ENCODE data around the gene NR1D1. TPM values are rescaled to one million over a fixed set of nuclear protein-coding genes. Genes with fewer than 3 reads are reported as not detected.

The NR1D1 gene
- total RNA-seq, 1 donor from 2014 or later = under 0.01 TPM

- FAIRE-seq (no peak), DNase-seq (ENCODE audit: low spot score in 2 of 2) (no peak)
Observed at GRCh38 chr17:40097931-40098845, 2.2 kb downstream of the NR1D1 start.

DNA sequence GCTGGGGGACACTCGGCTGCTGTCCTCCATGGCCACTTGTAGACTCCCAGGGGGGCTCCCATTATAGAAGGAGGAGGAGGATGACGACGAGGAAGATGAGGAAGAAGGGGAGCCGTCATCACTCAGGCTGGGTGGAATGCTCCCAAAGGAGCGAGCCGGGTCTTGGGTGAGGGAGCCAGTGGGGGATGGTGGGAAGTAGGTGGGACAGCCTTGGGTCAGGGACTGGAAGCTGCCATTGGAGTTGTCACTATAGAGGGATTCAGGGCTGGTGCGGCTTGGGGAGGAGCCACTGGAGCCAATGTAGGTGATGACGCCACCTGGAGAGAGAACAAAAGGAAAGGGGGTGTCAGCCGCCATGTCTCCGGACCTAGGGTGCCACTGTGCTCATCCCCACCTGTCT lies 3.3 kb downstream of the NR1D1 start:
- no peak for DNase-seq (ENCODE audit: low spot score in 2 of 2)
- no peak for FAIRE-seq

- FAIRE-seq = no peak
Observed at GRCh38 chr17:40095944-40096791, 4.2 kb downstream of the NR1D1 start.

GRCh38 chr17:40095351-40095943 lies 4.9 kb downstream of the NR1D1 start:
- FAIRE-seq = no peak

More at GRCh38 chr17:40095944-40096791, 4.2 kb downstream of the NR1D1 start:
- peak in 1 of 2 donors; percentile 56 for DNase-seq (ENCODE audit: low spot score in 2 of 2)

DNA sequence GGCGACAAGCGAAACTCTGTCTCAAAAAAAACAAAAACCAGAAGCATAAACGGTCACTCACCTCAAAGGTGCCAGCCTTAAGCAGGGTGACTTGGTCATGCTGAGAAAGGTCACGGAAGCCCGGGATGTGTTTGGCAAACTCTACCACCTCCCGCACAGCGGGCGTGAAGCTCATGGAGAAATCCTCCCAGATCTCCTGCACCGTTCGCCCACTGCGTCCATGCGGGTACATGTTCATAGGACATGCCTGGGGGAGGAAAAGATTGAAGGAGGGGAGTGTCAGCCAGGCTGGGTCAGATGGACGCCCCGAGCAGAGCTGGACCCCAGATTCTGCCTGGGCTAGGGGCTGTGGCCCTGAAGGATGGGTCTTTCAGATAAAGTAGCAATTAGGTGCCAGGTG lies 5.5 kb downstream of the NR1D1 start:
- FAIRE-seq = no peak

More at GRCh38 chr17:40095351-40095943, 4.9 kb downstream of the NR1D1 start:
- no peak for DNase-seq (ENCODE audit: low spot score in 2 of 2)

GRCh38 chr17:40093580-40094201 lies 6.7 kb downstream of the NR1D1 start:
- no peak for DNase-seq (ENCODE audit: low spot score in 2 of 2)
- no peak for FAIRE-seq

More for the DNA sequence above, 5.5 kb downstream of the NR1D1 start:
- DNase-seq (ENCODE audit: low spot score in 2 of 2) = no peak

DNA sequence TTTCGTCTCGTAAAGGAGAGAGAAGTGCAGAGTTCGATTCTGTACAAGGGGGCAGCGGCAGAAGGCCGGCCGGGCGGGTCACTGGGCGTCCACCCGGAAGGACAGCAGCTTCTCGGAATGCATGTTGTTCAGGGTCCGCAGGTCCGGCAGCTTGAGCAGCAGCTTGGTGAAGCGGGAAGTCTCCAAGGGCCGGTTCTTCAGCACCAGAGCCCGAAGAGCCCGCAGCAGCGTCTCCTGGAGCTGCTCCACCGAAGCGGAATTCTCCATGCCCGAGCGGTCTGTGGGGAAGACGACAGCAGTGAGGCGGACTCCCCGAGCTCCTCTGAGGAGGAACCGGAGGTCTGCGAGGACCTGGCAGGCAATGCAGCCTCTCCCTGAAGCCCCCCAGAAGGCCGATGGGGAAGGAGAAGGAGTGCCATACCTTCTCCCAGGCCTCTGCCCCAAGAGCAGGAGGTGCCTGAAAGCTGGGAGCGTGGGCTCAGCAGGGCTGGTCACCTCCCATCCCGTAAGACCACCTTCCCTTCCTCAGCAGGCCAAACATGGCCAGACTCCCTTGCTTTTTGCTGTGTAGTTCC lies 7.3 kb downstream of the NR1D1 start:
- FAIRE-seq = no peak

GRCh38 chr17:40092581-40092980 lies 7.8 kb downstream of the NR1D1 start:
- DNase-seq (ENCODE audit: low spot score in 2 of 2) (peak in 1 of 2 donors; percentile 63), FAIRE-seq (no peak)

More for the DNA sequence above, 7.3 kb downstream of the NR1D1 start:
- DNase-seq (ENCODE audit: low spot score in 2 of 2) = no peak

GRCh38 chr17:40091691-40092397 lies 8.5 kb downstream of the NR1D1 start:
- FAIRE-seq (no peak), DNase-seq (ENCODE audit: low spot score in 2 of 2) (no peak)

DNA sequence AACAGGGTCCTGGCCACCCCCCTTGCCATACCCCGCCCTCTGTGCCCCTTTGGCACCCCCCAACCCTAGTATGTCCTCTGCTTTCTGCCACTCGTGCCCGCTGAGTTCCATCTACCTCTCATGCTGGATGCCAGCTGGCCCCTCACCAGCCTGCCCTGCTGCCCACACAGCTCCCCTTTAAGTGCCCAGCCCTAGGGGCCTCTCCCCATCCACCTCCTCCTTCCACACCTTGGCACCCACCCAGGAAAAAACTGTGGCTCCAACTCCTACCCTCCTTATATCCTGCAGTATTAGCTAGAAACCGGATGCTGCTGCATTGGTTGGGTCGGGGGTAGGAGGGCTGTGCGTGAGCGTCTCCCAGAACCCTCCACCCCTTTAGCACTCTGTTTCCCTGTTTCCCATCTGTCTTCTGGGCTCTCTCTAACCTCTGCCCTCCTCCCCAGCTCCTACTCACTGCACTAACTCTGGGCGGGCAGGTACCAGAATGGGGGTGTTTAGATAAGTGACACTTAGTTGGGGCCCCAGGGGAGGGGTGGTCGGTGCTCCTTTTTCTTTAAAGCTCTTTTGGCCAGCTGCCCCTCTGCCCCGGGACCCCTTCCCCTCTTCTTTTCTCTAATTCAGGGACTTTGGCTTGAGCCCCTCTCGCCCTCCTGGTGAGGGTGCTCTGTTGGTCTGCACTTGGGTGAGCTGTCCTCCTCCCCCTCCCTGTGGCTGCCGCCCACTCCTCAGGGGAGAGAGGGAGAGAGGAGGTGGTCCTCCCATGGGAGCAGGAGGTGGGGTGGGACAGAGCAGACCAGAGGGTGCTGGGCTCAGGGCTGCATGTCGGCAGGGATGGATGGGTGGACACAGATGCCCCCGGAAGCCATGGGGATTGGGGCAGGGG lies 9.9 kb downstream of the NR1D1 start:
- FAIRE-seq (no peak), DNase-seq (ENCODE audit: low spot score in 2 of 2) (no peak)

DNA sequence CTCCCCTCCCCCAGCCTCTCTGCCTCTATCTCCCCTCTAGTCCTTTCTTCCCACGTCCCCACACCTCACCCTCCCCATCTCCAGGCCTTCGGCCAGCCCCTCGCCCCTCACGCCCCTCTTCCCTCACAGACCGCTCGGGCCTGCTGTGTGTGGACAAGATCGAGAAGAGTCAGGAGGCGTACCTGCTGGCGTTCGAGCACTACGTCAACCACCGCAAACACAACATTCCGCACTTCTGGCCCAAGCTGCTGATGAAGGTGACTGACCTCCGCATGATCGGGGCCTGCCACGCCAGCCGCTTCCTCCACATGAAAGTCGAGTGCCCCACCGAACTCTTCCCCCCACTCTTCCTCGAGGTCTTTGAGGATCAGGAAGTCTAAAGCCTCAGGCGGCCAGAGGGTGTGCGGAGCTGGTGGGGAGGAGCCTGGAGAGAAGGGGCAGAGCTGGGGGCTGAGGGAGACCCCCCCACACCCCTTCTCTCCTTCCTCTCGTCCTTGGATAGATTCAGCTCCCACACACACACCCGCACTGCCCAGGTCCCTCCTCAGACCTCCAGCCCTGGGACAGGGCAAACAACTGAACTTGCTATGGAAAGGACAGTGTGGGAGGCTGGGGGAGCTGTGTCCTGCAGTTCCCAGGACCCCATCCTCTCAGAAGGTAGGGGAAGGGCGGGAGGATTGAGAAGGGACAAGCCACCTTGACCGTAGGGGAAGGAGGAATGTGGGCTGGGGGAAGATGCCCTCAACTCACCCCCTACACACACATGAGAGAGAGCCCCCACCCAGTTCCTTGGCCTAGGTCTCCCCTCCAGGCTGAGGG lies 11.1 kb downstream of the NR1D1 start:
- DNase-seq (ENCODE audit: low spot score in 2 of 2) (no peak), FAIRE-seq (no peak)

GRCh38 chr17:40087903-40088718 lies 12.3 kb downstream of the NR1D1 start:
- DNase-seq (ENCODE audit: low spot score in 2 of 2) = no peak
- FAIRE-seq = no peak

- FAIRE-seq = no peak
- no peak for DNase-seq (ENCODE audit: low spot score in 2 of 2)
Observed at GRCh38 chr17:40087049-40087794, 13.2 kb downstream of the NR1D1 start.

DNA sequence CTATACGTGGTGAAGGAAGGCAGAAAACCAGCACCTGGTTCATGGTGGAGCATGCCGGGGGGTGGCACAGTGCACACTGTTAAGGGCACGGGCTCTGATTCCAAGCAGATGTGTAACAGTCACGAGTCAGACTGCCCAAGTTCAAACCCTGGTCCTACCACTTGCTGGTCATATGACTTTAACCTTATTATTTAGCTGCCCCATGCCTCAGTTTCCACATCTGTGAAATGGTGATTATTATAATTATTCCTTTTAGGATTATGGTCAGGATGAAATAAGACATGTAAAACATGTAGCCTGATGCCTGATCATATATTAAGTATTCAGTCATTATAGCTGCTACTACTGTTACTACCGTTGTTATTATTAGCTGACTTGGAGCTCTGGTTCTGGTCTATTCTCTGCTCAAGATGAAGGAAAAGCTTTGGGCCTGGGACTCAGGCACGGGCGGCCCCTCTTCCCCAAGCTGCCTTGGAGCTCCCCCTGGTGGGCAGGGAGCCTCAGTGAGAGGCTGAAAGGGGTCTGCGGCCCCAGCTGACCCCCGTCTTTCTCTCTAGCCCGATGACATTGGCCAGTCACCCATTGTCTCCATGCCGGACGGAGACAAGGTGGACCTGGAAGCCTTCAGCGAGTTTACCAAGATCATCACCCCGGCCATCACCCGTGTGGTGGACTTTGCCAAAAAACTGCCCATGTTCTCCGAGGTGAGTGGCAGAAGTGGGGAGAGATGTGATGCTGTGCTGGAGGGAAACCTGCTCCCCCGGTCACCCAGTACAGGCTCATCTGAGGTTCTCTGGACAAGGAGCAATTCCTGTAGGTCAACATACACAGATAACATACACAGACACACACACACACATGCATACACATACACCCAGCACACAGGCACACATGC lies 14.0 kb downstream of the NR1D1 start:
- DNase-seq (ENCODE audit: low spot score in 2 of 2) (no peak), FAIRE-seq (no peak)

DNA sequence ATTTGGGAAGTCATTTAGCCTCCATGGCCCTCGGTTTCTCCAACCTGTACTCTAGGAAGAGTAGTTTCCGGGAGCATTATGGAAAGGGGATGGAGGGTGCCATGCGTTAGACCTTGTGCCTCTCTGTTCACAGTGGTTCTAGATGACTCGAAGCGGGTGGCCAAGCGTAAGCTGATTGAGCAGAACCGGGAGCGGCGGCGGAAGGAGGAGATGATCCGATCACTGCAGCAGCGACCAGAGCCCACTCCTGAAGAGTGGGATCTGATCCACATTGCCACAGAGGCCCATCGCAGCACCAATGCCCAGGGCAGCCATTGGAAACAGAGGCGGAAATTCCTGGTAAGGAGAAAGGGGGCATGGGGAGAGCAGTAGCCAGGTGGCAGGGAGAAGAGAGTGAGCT lies 15.9 kb downstream of the NR1D1 start:
- FAIRE-seq (no peak), DNase-seq (ENCODE audit: low spot score in 2 of 2) (no peak)
